Esophagus squamous epithelium (tissue), 5 donors: Measurements from ENCODE around the gene ELMO1. TPM values are rescaled to one million over a fixed set of nuclear protein-coding genes. Genes with fewer than 3 reads are reported as not detected.

Experiments used
- DNase-seq: peaks from one replicate; lab custom pipeline; 2025; lab: John Stamatoyannopoulos, UW
- H3K27ac ChIP-seq, 4 donors: fragments of 200-600 bp; sonication (generic); one replicate each; pipeline ENCODE4 v1.5.1; 2016 to 2019; ENCODE audit warnings: mild to moderate bottlenecking in 1 of 4
- H3K27me3 ChIP-seq, 4 donors: fragments of 200-600 bp; sonication (generic); 1 replicate in 3 of 4; 2 replicates in 1 of 4; pipeline versions ENCODE4 v1.5.1 to v1.6.0; 2017 to 2021; ENCODE audit warnings: antibody characterized with exemption in 1 of 4
- H3K36me3 ChIP-seq, 3 donors: fragments of 200-600 bp; sonication (generic); one replicate each; pipeline ENCODE4 v1.5.1; 2016 to 2019
- H3K4me1 ChIP-seq, 3 donors: fragments of 200-600 bp; sonication (generic); one replicate each; pipeline ENCODE4 v1.5.1; 2017 to 2019
- H3K4me3 ChIP-seq, 4 donors: fragments of 200-600 bp; sonication (generic); 1 replicate in 3 of 4; 2 replicates in 1 of 4; pipeline ENCODE4 v1.5.1; 2016 to 2019; ENCODE audit warnings: mild to moderate bottlenecking in 2 of 4, moderate library complexity in 1 of 4
- H3K9me3 ChIP-seq, 3 donors: fragments of 200-600 bp; sonication (generic); one replicate each; pipeline ENCODE4 v1.5.1; 2016 to 2019
- CTCF ChIP-seq, 6 experiments: fragments of 450-650 bp in 4 of 6; fragments of 200-600 bp in 2 of 6; sonication (generic) in 2 of 6; IDR thresholded peaks; one replicate each; pipeline ENCODE4 v1.5.1; 2016 to 2019; ENCODE audit warnings: antibody characterized with exemption in 6 of 6, mild to moderate bottlenecking in 4 of 6, moderate library complexity in 4 of 6
- POLR2A ChIP-seq, 4 donors: fragments of 450-650 bp; IDR thresholded peaks; one replicate each; pipeline ENCODE4 v1.6.1; 2017; ENCODE audit warnings: antibody characterized with exemption in 4 of 4, mild to moderate bottlenecking in 4 of 4, moderate library complexity in 3 of 4
- WGBS, 2 donors: methylation state at CpG; one replicate each; pipeline ENCODE4 v1.1.5; 2018; 5-methylcytosine and 5-hydroxymethylcytosine counted together
- intact Hi-C: fragments of 100-400 bp; cut with DNase I; formaldehyde crosslinking; loops from one replicate; pipeline ENCODE4 v1.15.0; 2022
- total RNA-seq, 4 donors: library from RNA; depleted of rRNA; stranded (reverse); fragments of >200 nt; gene quantifications; one replicate each; pipeline ENCODE4 v1.1.0, GENCODE V29; 2016
- donor health status: DM: yes; HTN: yes; CAD: no.

ELMO1 gene
- total RNA-seq, 4 donors from 2014 or later: 0.68 to 36.6 (median 11.8) TPM

GRCh38 chr7:37236906-37237305 is 211.8 kb downstream of the ELMO1 start:
- H3K27ac ChIP-seq: no peak overlapping the region

GRCh38 chr7:37235813-37236212 is 212.9 kb downstream of the ELMO1 start:
- Histone ChIP-seq H3K9me3 (no peaks in the 10 kb centered on the region), H3K27me3 (no peaks in the 10 kb centered on the region), H3K36me3 (peaks cover 0 to 5% (median 0%) of the 10 kb centered on the region in 3 donors), H3K4me3 (no peak overlapping the region), H3K27ac (no peak overlapping the region), H3K4me1 (no peaks in the 10 kb centered on the region)
- 77% methylated on average over 4 of the region's 4 CpGs for WGBS, 2 donors
- intact Hi-C loops: no loop called here
- no peak for DNase-seq
- TF ChIP-seq CTCF (IDR thresholded peaks at IDR 0.05): no peak
- no peak for TF ChIP-seq POLR2A (IDR thresholded peaks at IDR 0.05)

More at GRCh38 chr7:37236906-37237305, 211.8 kb downstream of the ELMO1 start:
- DNase-seq: no peak
- no peak for TF ChIP-seq CTCF (IDR thresholded peaks at IDR 0.05)
- TF ChIP-seq POLR2A (IDR thresholded peaks at IDR 0.05): no peak
- Histone ChIP-seq H3K9me3 (no peaks in the 10 kb centered on the region), H3K4me3 (no peak overlapping the region), H3K27me3 (no peaks in the 10 kb centered on the region), H3K36me3 (peaks cover 0 to 5% (median 0%) of the 10 kb centered on the region in 3 donors), H3K4me1 (no peaks in the 10 kb centered on the region)
- intact Hi-C loops: no loop called here
- 75 to 82% methylated on average over 1 of the region's 1 CpG for WGBS, 2 donors

GRCh38 chr7:37234928-37235327 is 213.7 kb downstream of the ELMO1 start:
- no peaks in the 10 kb centered on the region for H3K9me3 ChIP-seq
- H3K4me1 ChIP-seq: peaks cover 0 to 5% (median 0%) of the 10 kb centered on the region in 3 donors
- no peak for DNase-seq
- TF ChIP-seq CTCF (IDR thresholded peaks at IDR 0.05): peak in 4 of 6 experiments; percentile 28 to 41 (median 36)
- TF ChIP-seq POLR2A (IDR thresholded peaks at IDR 0.05): no peak
- whole genome bisulfite sequencing, 2 donors: 12 to 13% methylated on average over 1 of the region's 1 CpG
- H3K36me3 ChIP-seq: peaks cover 0 to 5% (median 0%) of the 10 kb centered on the region in 3 donors
- intact Hi-C loops: no loop called here
- H3K4me3 ChIP-seq: no peak overlapping the region
- H3K27ac ChIP-seq: no peak overlapping the region
- no peaks in the 10 kb centered on the region for H3K27me3 ChIP-seq

- 63 to 67% methylated on average over 3 of the region's 3 CpGs for WGBS, 2 donors
- intact Hi-C loops: no loop called here
- H3K27me3 ChIP-seq: no peaks in the 10 kb centered on the region
- no peak overlapping the region for H3K27ac ChIP-seq
- no peaks in the 10 kb centered on the region for H3K9me3 ChIP-seq
- no peak for DNase-seq
- peaks cover 0 to 5% (median 0%) of the 10 kb centered on the region in 3 donors for H3K36me3 ChIP-seq
- peaks cover 0 to 6% (median 0%) of the 10 kb centered on the region in 3 donors for H3K4me1 ChIP-seq
- no peak overlapping the region for H3K4me3 ChIP-seq
- TF ChIP-seq CTCF (IDR thresholded peaks at IDR 0.05): no peak
- no peak for TF ChIP-seq POLR2A (IDR thresholded peaks at IDR 0.05)
These were observed 214.3 kb downstream of the ELMO1 start for GRCh38 chr7:37234334-37234733.

GRCh38 chr7:37231613-37232012 is 217.1 kb downstream of the ELMO1 start:
- Histone ChIP-seq H3K4me1 (peaks cover 0 to 6% (median 0%) of the 10 kb centered on the region in 3 donors), H3K36me3 (peaks cover 0 to 5% (median 0%) of the 10 kb centered on the region in 3 donors), H3K4me3 (no peak overlapping the region), H3K27me3 (no peaks in the 10 kb centered on the region), H3K27ac (no peak overlapping the region), H3K9me3 (no peaks in the 10 kb centered on the region)
- WGBS, 2 donors: 91 to 94% methylated on average over 6 of the region's 6 CpGs
- no peak for DNase-seq
- intact Hi-C loops: no loop called here
- TF ChIP-seq CTCF (IDR thresholded peaks at IDR 0.05): no peak
- TF ChIP-seq POLR2A (IDR thresholded peaks at IDR 0.05): no peak
